ENCODE data around the gene ERAP2. TPM values are rescaled to one million over a fixed set of nuclear protein-coding genes. Genes with fewer than 3 reads are reported as not detected.

Gene ERAP2
- 2.8 and 8.1 TPM in 2 replicates for total RNA-seq

GRCh38 chr5:96876292-96876850, at the start of gene ERAP2:
ERAP2 (plus strand) TSS chr5:96876500; CDS start chr5:96879686, 3,186 bp downstream.

GRCh38 chr5:96935559-96936430, 59.5 kb downstream of the ERAP2 start, which contains the start of gene LNPEP:
LNPEP (plus strand) TSS chr5:96936080; CDS start chr5:96936156, 76 bp downstream.

Other genes with a start within 250 kb of the ERAP2 start
- gene CAST, start 214.1 kb upstream of the ERAP2 start, total RNA-seq = 106 and 193 TPM in 2 replicates
- 36.2 and 43.1 TPM in 2 replicates for gene ERAP1, start 68.6 kb upstream of the ERAP2 start, total RNA-seq
- 14.1 and 21.9 TPM in 2 replicates for gene LNPEP, start 59.6 kb downstream of the ERAP2 start, total RNA-seq

All from epithelial cell of alveolus of lung (primary cell).